HG03159 (cell line): ENCODE data around the gene SRSF2.
"Not testable (repeated sequence)": the region's sequence is repeated elsewhere in the genome, so short reads cannot be mapped to it uniquely, and the experiment has no call there.

ENCODE experiments used
- ATAC-seq: cut with Tn5 transposase; IDR thresholded peaks from one replicate; pipeline ENCODE4 v1.9.1; 2021; ENCODE audit warnings: mild to moderate bottlenecking, moderate library complexity; ENCODE audit not compliant: unreplicated experiment

The SRSF2 gene

DNA sequence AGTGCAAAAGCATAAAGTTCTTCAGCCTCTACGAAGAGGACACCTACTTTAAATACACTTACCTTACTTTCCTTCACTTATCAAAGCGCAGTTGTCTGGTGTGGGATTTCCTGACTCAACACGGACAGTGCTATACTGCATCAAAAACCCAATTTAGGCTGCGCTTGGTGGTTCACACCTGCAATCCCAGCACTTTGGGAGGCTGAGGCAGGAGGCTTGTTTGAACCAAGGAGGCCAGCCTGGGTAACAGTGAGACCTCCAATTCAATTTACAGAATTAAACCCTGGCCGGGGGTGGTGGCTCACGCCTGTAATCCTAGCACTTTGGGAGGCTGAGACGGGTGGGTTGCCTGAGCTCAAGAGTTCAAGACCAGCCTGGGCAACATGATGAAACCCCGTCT is 14.9 kb downstream of the SRSF2 start:
- ATAC-seq = no peak

DNA sequence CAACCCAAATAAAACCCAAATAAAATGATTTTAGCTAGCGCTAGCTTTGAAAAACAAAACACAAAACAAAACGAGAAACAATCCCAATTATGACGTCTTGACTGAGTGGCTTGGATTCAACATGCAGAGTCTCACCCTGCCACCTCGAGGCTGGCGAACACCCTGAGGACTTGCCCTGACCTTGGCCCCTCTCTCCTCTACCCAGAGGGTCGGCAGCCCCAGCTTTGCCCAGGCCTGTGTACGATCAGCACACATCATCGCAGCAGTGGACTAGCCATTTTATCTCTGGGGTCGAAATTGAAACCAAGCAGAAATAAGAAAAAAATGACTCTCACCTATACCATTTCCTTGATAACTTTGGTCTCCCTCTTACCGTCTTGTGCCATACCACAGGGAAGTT is 15.7 kb downstream of the SRSF2 start:
- no peak for ATAC-seq

DNA sequence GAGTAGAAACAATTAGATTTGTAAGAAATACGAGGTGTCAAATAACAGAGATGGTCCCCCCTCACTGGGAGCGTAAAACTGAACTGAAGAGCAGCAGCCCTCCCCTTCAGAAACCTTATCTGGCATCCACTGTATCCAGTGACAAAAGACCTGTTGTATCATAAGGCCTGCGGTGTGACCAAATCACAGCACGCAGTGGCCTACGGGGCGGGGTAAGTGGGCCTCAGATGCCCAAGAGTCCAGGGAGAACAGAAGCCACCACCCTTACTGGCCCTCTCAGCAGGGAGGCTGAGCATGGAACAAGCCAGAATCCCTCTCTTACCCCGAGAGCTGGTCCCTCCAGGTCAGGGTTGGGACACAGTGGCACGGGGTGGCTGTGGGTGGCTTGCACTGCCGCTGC is 16.2 kb downstream of the SRSF2 start:
- ATAC-seq = no peak

DNA sequence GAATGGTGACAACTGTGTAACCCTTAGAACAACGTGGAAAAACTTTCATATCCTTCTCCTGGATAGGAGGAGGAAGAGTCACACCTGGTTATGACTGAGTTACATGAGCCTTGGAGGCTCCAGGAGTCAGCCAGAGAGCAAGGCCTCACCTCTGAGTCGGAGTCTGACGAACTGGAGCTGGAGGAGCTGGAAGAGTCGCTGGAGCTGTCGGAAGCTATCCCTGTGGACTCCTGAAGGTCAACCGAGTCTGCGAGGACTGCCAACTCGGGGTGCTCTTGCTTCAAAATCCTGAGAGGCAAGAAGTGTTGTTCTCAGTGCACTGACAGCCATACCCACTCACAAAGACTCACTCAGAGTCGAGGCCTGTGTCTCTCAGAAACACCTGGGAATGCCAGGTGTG is 16.9 kb downstream of the SRSF2 start:
- no peak for ATAC-seq

DNA sequence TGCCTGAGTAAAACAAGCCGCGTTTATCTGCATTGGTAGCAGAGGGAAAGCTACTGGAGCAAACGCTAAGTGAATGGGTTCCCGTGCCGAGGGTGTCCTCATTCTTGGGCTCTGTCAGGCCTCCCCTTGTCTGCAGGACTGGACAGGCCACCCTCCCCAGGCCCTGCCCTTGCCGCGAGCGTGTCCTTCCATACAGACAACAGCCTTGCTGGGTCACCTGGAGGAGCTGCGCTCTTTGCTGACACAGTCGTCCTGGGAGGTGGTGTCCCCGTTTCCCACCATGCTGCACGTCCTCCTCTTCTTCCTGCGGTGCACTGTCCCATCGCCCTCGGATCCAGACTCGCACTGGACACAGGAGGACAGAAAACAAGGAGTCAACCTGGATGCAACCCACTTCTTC is 18.6 kb downstream of the SRSF2 start:
- no peak for ATAC-seq

DNA sequence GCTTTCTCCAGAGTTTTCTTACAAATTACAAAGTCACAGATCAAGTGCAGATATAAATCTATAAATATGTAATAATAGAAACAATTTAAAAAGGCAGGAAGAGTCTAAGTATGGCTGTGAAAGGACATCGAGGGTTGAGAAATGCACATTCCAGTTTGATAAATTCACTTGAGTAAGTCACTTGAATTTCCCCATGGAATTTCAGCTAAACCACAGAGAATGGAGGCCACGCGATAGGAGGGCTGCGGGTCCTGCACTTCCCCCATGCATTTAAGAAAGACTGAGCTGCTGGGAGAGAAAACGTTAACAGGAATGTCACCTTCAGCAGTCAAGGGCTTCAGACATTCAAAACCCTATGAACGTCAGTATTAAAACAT is 20.3 kb downstream of the SRSF2 start:
- no peak for ATAC-seq

DNA sequence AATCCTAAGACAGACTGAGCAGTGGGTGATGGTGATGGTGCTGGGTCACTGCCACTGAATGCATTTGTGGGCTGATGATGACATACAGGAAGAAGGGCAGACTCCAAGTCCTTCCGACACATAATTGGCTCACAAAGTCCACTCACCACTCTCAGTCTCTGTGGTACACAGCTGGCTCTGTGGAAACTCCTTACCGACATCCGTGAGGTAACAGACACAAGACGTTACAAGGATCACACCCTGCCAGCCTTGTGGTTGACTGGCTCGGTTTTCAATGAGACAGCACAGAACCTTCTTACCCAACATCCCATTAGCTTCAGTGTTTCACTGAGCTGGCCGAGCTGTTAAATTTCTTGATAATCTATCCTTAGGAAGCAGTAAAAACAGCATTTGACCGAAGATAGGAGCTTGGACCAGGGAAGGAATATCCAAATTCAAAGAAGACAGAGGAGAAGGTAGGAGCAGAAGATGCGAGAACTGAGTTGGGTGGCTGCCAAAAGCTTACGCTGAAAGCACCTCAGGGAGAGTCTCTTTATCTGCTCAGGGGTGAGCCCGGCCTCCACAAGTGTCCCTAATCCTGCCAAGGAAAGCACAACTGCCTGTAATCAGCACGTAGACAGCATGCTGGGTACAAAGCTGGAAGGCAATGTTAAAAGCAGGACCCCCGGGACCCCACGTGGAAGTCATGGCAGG is 20.8 kb downstream of the SRSF2 start:
- ATAC-seq = no peak

DNA sequence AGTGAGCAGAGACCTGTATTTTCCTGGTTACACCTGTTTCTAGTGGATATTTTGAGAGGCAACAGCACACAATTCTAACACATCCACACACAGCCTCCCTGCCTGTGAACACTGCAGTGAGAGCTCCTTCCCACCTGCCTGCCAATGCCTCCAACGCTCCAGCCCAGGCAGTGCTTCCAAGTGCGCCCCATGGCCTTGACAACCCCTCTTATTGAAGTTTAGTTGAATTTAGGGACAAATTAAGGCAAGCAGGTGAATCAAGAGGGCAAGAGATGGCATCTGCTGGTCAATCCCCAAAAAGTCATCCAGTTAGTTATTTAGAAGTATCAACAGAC is 21.7 kb downstream of the SRSF2 start:
- ATAC-seq = no peak

DNA sequence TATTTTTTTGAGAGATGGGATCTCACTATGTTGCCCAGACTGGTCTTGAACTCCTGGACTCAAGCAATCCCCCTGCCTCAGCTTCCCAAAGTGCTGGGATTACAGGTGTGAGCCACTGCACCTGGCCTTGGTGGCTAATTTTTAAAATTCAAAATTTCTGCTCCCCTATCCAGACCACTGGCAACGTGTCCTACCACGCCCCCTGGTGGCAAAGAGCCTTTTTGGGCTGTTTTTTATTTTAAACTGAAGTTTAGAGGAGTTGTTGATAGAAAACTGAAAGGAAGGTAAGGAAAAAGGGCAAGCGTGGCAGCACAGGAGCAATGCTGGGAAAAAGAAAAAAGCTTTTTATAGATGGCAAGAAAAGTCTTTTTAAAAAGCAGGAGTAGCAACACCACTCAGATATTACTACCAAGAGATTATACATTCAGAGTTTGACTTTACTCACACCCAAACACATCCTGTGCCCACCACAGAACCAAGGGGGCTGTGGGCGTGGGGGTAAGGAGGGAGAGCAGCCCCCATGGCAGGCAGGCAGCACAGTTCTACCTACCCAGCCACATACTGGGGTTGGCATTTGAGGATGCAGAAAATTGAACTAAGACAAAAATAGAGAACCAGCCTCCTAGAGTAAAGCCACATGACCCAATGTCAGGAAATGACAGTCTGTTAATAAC is 22.2 kb downstream of the SRSF2 start:
- no peak for ATAC-seq

DNA sequence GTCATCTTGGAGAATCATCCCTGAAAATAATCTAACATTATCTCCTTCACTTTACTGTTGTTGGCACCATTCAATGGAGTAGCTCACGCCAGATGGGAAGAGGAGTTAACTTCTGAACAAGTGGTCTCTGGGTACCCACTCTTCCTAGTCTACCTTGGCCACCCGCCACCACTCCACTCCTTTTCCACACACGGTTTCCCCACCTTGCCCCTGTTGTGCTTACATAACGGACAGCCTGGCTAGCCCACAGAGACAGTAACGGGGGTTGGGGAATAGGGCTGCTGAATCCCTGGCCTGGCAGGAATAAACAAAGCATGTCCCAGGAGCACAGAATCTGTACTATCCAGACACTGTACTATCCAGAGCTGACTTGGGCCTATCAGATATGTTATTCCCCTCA is 22.8 kb downstream of the SRSF2 start:
- ATAC-seq = no peak

DNA sequence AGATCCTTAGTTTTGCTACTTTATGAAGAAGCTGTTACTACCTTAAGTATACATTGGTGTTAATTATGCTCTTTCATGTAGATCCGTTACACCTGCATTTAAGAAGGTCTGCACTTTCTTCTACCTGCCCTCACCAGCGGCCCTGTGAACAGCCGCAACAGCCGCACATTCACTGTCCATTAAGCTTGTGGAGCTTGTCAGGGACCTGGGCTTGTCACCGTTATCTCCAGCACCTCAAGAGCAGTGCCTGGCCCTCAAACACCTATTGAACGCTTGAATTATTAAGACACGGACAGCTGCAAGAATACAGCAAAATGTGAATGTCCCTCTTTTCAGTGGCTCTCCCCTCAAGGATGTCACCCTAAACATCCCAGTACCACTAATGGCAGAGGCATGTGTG is 23.4 kb downstream of the SRSF2 start:
- no peak for ATAC-seq

DNA sequence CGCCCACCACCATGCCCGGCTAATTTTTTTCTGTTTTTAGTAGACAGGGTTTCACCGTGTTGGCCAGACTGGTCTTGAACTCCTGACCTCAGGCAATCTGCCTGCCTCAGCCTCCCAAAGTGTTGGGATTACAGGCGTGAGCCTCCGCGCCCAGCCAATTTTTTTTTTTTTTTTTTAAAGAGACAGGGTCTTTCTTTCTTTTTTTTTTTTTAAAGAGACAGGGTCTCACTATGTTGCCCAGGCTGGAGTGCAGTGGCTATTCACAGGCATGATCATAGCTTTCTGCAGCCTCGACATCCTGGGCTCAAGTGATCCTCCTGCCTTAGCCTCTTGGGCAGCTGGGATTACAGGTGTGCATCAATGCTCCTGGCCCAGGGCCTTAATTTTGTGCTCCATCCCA is 24.8 kb downstream of the SRSF2 start:
- ATAC-seq = not testable (repeated sequence)

DNA sequence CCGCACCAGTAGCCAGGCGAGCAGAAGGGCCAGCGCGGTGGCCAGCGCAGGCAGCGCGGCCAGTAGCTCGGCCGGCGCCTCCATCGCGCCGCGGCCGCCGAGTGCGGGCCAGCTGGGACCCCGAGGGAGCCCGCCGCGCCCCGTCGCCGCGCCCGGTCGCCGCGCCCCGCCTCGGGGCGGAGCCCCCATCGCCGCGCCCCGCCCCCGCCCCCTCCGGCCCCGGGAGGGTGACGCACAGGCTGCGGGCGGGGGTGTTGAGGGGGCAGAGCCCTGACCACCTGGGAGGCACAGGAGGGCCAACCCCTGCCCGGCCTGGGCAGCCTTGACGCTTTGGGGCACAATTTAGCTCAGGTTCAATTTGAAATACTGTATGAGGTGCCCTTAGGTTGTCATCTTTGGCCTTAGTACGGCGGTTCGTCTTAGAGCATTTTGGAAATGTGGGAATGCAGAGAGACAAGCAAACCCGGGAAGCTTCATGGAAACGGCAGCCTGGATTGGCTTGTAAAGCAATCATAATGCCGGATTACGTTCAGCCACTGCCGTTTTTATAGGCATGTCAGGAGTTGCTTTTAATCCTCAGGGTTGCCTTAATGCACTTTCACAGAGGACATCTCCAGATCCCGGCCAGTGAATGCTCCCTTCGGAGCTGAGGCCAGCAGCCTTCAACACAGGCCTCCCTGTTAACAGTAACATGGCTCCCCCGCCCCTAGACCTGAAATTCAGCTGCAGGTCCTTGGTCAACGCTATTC is 26.1 kb downstream of the SRSF2 start, which contains the start of gene MXRA7:
MXRA7 (minus strand) TSS at position 103 of the 749 bp plus-strand sequence; CDS start at position 84, 19 bp downstream.
- peak; percentile 53 for ATAC-seq

DNA sequence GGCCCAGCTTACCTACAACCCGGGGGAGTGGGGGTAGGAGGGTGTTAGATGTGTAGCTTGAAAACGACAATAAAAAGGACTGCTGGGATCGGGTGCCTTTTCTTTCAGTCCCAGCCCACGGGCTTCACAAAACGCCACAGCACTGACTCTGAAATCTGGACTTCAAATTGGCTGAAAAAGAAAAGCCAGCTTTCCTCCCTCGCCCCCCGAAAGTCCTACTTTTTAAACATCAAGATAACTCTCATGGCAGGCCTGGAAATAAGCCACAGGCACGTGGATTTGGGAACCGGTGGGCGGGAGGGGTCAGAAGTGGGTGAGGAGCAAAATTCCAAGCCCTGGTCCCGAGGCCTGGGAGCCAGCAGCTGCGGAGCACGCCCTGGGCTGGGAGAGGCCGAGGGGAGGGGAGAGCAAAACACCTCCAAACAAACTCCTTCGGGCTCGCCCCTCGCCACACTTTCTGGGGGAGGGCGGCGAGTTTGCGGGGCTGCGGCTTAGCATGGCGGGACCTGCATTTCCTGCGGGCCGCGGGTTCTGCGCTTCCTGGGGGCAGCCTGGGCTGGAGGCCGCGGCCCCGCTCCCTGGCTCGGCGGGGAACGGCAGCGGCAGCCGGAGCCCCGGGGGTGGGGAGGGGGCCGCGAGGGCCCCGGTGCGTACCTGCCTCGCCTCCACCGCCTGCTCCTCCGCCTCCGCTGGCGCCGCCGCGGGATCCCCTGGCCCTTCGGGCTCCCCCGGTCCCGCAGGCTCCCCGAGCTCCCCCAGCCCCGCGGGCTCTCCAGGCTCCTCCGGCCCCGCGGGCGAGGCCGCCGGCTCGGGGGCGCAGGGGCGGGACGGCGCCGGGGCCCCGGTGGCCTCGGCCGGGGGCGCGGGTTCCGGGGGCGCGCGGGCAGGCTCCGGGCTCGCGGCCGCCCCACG is 26.9 kb downstream of the SRSF2 start:
- peak; percentile 29 for ATAC-seq

DNA sequence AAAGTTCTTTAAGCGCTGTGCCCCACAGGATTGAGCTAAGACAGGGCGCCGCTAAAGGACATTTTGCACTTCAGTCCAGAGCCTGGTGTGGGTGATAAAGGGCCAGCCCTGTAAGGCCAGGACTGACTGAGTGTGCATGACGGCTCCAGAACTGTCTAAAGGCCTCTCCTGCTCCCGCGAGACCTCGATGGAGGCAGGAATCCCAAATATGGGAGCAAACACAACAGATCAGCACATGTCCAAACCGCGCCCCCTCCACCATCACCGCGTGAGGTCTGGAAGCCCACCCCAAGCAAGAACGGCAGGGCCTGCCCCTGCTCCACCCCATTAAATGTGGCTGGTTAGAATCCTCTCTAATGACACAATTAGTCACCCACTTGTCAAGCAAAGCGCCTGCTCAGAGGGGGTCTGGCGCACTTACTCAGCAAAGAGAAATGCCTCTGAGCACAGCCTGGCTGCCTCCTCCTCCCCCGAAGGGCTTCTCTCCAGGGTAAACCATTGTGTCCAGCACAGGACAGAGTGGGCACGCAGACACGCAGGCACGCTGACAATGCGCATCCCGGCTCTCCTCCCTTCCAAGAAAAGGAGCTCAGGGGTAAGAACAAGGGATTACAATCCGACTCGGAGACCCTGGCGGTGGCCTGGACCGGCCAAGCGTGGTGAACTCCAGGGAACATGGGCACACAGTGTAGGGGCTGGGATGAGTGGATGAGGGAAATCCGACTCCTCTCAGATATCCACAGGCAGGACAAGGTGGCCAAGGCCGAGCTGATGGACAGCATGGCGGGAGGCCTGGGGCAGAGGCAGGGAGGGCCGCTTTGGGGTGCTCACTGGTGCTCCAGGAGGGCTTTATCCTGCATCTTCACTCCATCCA is 27.8 kb downstream of the SRSF2 start:
- no peak for ATAC-seq

DNA sequence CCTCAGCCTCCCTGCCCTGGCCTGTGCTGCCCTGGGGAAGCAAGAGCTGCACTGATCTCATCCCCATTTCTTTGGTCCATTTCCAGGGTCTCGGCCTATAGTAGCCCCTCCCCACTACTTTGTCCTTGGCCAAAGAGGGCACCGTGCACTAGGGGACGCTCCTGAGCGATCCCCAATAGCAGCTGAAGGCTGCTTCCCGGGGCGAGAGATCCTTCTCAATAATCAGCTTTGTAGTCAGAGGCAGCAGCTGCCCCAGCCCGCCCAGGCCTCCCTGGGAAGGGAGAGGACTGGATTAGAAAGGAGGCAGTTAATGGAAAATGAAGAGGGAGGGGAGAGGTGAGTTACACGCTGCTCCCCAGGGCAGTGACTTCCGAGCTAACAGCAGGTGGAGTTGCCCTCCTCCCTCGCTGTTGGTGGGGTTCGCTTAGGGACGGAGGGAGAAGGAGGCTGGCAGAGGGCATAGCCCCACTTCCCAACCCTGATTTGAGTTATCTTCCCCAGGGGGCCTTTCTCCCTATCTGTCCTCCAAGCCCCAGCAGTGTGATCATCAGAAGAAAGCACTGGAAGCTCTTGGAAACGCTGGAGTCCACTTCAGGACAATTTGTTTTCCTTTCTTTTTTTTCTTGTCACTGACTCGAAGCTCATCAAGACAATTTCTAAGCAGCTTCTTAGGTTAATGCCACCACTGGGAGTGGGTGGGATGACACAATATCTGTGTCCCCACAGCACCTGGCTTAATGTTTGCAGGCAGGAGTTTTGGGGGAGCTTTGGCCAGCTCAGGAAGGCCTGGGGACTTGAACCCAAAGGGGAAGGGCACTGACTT is 28.9 kb downstream of the SRSF2 start:
- ATAC-seq = no peak

DNA sequence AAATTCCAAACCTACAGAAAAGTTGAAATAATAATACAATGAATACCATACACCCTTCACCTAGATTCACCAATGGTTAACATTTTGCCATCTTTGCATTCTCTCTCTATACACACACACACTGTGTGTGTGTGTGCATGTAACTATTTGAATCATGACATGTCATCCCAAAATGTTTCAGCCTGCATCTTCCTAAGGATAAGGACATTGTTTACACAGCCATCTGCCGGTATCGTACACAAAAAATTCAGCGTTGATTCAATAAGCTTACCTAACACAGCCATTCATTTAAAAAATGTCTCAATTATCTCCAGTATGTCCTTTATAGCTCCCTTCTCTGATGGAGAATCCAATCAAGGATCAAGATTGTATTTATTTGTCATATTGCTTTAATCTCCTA is 30.3 kb downstream of the SRSF2 start:
- no peak for ATAC-seq

DNA sequence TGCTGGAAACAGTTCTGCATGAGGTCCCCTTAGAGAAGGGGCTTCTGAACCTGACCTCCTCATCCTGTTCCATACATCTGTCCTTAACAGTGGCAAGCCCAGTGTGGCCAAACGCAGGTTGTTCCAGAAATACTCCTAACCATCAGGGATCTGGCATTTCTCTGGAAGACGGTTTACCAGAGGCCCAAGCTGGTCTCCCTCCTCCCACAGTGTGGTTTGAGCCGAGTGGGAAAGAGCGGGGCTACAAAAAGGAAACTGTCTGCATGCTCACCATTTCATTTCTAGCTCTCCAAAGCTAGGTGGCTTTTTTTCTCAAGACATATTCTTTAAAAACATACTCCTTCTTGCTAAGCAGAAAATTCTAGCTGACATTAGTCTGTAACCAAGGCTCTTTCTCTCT is 32.3 kb downstream of the SRSF2 start:
- ATAC-seq = no peak

DNA sequence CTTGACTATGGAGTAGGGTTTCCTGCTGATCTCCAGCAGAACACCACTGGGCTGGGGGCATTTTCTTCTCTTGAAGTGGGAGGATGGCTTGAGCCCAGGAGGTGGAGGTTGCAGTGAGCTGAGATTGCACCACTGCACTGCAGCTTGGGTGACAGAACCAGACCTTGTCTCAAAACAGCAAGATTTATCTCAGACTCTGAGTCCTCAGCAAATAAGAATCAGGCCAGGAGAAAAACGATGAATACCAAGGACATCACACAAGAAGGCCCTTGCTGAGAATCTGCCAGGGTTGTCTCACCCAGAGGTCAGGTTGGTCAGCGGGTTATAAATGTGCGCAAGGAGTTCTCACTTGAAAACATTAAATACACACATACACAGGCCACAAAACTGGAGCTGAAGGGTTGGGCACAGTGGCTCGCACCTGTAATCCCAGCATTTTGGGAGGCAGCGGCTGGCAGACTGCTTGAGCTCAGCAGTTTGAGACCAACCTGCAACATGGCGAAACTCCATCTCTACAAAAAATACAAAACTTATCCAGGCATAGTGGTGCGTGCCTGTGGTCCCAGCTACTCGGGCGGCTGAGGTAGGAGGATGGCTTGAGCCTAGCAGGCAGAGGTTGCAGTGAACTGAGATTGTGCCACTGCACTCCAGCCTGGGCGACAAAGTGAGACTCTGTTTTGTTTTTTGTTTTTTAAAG is 34.0 kb downstream of the SRSF2 start:
- no peak for ATAC-seq
